ENCODE results near the gene TSC1.
A peak's percentile ranks its signal among the peaks of the same experiment; 100 is the strongest.
"Not testable (repeated sequence)": the region's sequence is repeated elsewhere in the genome, so short reads cannot be mapped to it uniquely, and the experiment has no call there.

Gene TSC1

GRCh38 chr9:132944294-132945185, at the start of gene TSC1:
Gene TSC1 (minus strand): TSS chr9:132944616. CDS start chr9:132928872, 15,744 bp downstream.
- no peak for TF ChIP-seq CTCF (IDR thresholded peaks at IDR 0.05)
- Histone ChIP-seq H3K4me3 (ENCODE audit: low read depth, low read length) (peak within 1 kb of the TSS; percentile 87), H3K27me3 (ENCODE audit: control insufficient read depth, insufficient read depth, low read length) (no peaks in the 10 kb centered on the region), H3K9me3 (ENCODE audit: control insufficient read depth, low read length) (no peaks in the 10 kb centered on the region), H3K4me1 (peaks cover 2% of the 10 kb centered on the region), H2AFZ (peak within 1 kb of the TSS; percentile 82), H3K27ac (peak within 1 kb of the TSS; percentile 92), H3K79me2 (peaks cover 12% of the 10 kb centered on the region), H3K4me2 (ENCODE audit: low read length) (peak within 1 kb of the TSS; percentile 94), H3K9ac (peak within 1 kb of the TSS; percentile 41), H3K36me3 (ENCODE audit: control insufficient read depth, insufficient read depth, low read length) (no peaks in the 10 kb centered on the region)

DNA sequence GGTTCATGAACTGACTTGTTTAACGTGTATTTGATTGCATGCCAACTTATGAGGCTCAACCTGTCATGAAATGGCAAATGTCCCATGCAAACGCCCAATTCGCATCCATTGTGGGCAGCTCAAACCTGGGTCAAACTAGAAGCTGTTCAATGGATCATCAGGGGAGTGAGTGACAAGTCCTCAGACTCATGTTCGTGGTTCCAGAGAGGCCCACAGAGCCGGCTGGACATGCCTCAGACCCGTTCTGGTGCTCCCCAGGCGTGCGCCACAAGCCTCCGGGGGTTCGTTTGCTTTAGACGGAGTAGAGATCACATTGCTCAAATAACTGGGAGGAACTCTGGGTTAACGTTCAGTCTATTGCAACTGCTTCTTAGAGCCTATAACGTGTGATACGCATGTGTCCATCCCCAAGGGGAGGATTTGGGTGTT, 49.1 kb upstream of the TSC1 start:
- Histone ChIP-seq H3K4me3 (ENCODE audit: low read depth, low read length) (no peak overlapping the region), H3K4me2 (ENCODE audit: low read length) (no peak overlapping the region), H3K27me3 (ENCODE audit: control insufficient read depth, insufficient read depth, low read length) (no peaks in the 10 kb centered on the region), H3K79me2 (no peaks in the 10 kb centered on the region), H3K36me3 (ENCODE audit: control insufficient read depth, insufficient read depth, low read length) (no peaks in the 10 kb centered on the region), H3K4me1 (no peaks in the 10 kb centered on the region), H3K9ac (no peak overlapping the region), H3K27ac (no peak overlapping the region), H3K9me3 (ENCODE audit: control insufficient read depth, low read length) (no peaks in the 10 kb centered on the region), H2AFZ (no peak overlapping the region)
- TF ChIP-seq CTCF (IDR thresholded peaks at IDR 0.05) = no peak

DNA sequence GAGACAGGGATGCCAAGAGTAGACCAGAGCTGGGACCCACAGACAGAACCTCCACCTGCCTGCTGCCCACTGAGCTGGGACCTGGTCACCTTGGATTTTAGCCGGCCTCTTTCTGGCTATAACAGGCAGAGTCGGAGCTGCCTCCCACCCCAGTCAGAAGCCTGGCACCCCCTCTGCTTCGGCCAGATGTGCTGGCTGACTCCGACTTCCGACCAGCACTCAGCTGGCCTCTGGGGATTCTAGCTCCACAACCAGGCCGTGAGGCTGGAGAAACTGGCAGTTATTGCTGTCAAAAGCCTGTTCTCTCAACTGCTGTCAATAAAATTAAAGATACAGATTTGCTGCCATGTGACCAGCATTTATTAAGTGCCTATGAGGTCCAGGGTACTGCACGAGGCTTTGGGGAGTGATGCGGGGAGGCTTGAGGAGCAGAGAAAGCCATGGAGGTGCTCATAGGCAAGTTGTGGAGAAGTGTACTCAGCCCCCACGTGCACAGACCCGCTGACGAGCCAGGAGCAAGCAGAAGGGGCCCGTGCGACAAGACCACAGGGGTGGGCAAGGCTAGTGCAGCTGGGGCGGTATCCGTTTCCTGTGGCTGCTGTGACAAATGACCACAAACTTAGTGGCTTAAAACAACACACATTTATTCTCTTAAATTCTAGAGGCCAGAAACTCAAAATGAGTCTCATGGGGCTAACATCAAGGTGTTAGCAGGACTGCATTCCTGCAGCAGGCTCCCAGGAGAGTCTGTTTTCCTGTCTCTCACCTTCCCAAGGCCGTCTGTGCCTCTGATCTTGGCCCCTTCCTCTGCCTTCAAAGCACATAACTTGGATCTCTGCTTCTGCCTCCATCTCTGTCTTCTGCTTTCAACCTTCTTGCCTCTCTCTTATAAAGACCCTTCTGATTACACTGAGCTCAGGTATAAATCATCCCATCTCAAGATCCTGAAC, 47.2 kb upstream of the TSC1 start:
- no peaks in the 10 kb centered on the region for H3K4me1 ChIP-seq
- no peaks in the 10 kb centered on the region for H3K79me2 ChIP-seq
- no peak overlapping the region for H3K27ac ChIP-seq
- no peaks in the 10 kb centered on the region for H3K9me3 ChIP-seq (ENCODE audit: control insufficient read depth, low read length)
- no peak for TF ChIP-seq CTCF (IDR thresholded peaks at IDR 0.05)
- no peak overlapping the region for H3K4me3 ChIP-seq (ENCODE audit: low read depth, low read length)
- no peaks in the 10 kb centered on the region for H3K27me3 ChIP-seq (ENCODE audit: control insufficient read depth, insufficient read depth, low read length)
- H3K36me3 ChIP-seq (ENCODE audit: control insufficient read depth, insufficient read depth, low read length) = no peaks in the 10 kb centered on the region
- H2AFZ ChIP-seq = no peak overlapping the region
- no peak overlapping the region for H3K4me2 ChIP-seq (ENCODE audit: low read length)
- H3K9ac ChIP-seq = no peak overlapping the region

DNA sequence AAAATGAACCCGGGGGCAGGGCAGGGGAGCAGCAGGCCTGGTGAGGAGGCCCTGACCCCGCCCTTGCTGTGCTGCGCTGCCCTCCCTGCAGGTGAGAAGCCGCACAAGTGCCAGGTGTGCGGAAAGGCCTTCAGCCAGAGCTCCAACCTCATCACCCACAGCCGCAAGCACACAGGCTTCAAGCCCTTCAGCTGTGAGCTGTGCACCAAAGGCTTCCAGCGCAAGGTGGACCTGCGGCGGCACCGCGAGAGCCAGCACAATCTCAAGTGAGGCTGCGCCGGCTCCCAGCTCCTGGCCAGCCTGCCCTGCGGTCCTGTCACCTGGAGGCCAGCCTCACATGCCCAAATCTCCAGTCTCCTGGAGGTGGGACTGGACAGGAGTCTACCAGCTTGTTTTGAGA, 46.4 kb upstream of the TSC1 start:
- no peaks in the 10 kb centered on the region for H3K36me3 ChIP-seq (ENCODE audit: control insufficient read depth, insufficient read depth, low read length)
- no peak for TF ChIP-seq CTCF (IDR thresholded peaks at IDR 0.05)
- no peak overlapping the region for H3K4me3 ChIP-seq (ENCODE audit: low read depth, low read length)
- no peak overlapping the region for H3K27ac ChIP-seq
- no peak overlapping the region for H2AFZ ChIP-seq
- H3K9me3 ChIP-seq (ENCODE audit: control insufficient read depth, low read length) = no peaks in the 10 kb centered on the region
- no peak overlapping the region for H3K9ac ChIP-seq
- no peaks in the 10 kb centered on the region for H3K27me3 ChIP-seq (ENCODE audit: control insufficient read depth, insufficient read depth, low read length)
- no peak overlapping the region for H3K4me2 ChIP-seq (ENCODE audit: low read length)
- H3K4me1 ChIP-seq = no peaks in the 10 kb centered on the region
- no peaks in the 10 kb centered on the region for H3K79me2 ChIP-seq

GRCh38 chr9:132989998-132990557, 45.7 kb upstream of the TSC1 start:
- not testable (repeated sequence) for H3K27me3 ChIP-seq (ENCODE audit: control insufficient read depth, insufficient read depth, low read length); H3K4me3 ChIP-seq (ENCODE audit: low read depth, low read length); H3K9ac ChIP-seq; H3K4me1 ChIP-seq; H2AFZ ChIP-seq; H3K27ac ChIP-seq; H3K36me3 ChIP-seq (ENCODE audit: control insufficient read depth, insufficient read depth, low read length); H3K9me3 ChIP-seq (ENCODE audit: control insufficient read depth, low read length); H3K79me2 ChIP-seq; H3K4me2 ChIP-seq (ENCODE audit: low read length)

All from parathyroid adenoma (tissue), 2 donors.